Measurements from ENCODE around the gene ACTA1.

Gene ACTA1

GRCh38 chr1:229438021-229438420 is 4.1 kb upstream of the ACTA1 start:
- Histone ChIP-seq H3K36me3 (ENCODE audit: control insufficient read depth, low read depth, low read length) (peaks cover 24% of the 10 kb centered on the region), H3K27ac (ENCODE audit: low read length) (no peak overlapping the region), H3K4me3 (ENCODE audit: low read length) (no peak overlapping the region), H3K9ac (ENCODE audit: low read length) (no peak overlapping the region), H3K4me1 (ENCODE audit: control insufficient read depth, low read depth, low read length) (peaks cover 9% of the 10 kb centered on the region), H3K9me3 (ENCODE audit: control insufficient read depth, low read depth, low read length) (no peaks in the 10 kb centered on the region), H3K27me3 (ENCODE audit: control insufficient read depth, insufficient read depth, low read length) (peaks cover 32% of the 10 kb centered on the region)

DNA sequence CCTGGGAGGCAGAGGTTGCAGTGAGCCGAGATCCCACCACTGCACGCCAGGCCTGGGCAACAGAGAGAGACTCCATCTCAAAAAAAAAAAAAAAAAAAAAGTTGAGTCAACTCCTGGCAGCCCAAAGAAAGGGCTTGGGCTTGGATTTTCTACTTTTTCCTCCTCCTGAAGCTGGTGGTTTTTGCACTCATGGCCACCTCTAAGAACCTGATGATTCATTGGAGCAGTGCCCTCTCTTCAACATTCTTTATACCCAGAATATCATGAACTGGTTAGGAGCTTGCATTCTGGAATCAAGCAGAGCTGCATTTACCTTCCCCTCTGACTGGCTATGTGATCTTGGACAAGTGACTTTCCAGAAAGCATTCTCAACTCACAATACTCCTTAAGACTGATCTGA is 3.5 kb upstream of the ACTA1 start:
- peaks cover 9% of the 10 kb centered on the region for H3K4me1 ChIP-seq (ENCODE audit: control insufficient read depth, low read depth, low read length)
- H3K4me3 ChIP-seq (ENCODE audit: low read length), result no peak overlapping the region
- peaks cover 38% of the 10 kb centered on the region for H3K27me3 ChIP-seq (ENCODE audit: control insufficient read depth, insufficient read depth, low read length)
- no peak overlapping the region for H3K9ac ChIP-seq (ENCODE audit: low read length)
- no peak overlapping the region for H3K27ac ChIP-seq (ENCODE audit: low read length)
- peaks cover 22% of the 10 kb centered on the region for H3K36me3 ChIP-seq (ENCODE audit: control insufficient read depth, low read depth, low read length)
- H3K9me3 ChIP-seq (ENCODE audit: control insufficient read depth, low read depth, low read length), result no peaks in the 10 kb centered on the region

GRCh38 chr1:229436201-229436600 is 2.3 kb upstream of the ACTA1 start:
- Histone ChIP-seq H3K27me3 (ENCODE audit: control insufficient read depth, insufficient read depth, low read length) (peaks cover 48% of the 10 kb centered on the region), H3K27ac (ENCODE audit: low read length) (no peak overlapping the region), H3K9me3 (ENCODE audit: control insufficient read depth, low read depth, low read length) (no peaks in the 10 kb centered on the region), H3K4me1 (ENCODE audit: control insufficient read depth, low read depth, low read length) (peaks cover 10% of the 10 kb centered on the region), H3K36me3 (ENCODE audit: control insufficient read depth, low read depth, low read length) (peaks cover 9% of the 10 kb centered on the region), H3K4me3 (ENCODE audit: low read length) (no peak overlapping the region), H3K9ac (ENCODE audit: low read length) (no peak overlapping the region)

DNA sequence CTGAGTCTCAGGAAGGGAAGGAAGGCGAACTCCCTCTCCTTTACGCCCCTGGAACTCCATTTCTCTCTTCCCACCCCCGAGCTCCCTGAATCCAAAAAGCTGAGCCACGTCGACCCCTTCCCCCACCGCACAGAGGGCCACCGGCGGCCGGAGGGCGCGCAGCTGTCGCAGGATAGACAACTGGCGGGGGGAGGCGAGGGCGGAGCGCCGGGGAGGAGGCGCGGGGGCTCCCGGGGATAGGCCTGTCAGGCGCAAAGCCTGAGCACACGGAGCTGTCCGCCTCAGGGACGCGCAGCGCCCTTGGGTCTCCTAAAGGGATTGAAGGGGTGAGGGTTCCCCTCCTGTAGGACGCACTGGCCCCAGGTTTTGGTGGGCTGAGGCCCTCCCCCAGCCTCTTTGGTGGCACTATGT is 752 bp upstream of the ACTA1 start:
- Histone ChIP-seq H3K36me3 (ENCODE audit: control insufficient read depth, low read depth, low read length) (no peaks in the 10 kb centered on the region), H3K27me3 (ENCODE audit: control insufficient read depth, insufficient read depth, low read length) (peaks cover 62% of the 10 kb centered on the region), H3K4me1 (ENCODE audit: control insufficient read depth, low read depth, low read length) (peaks cover 14% of the 10 kb centered on the region), H3K4me3 (ENCODE audit: low read length) (peak overlapping the region; percentile 63), H3K9me3 (ENCODE audit: control insufficient read depth, low read depth, low read length) (no peaks in the 10 kb centered on the region), H3K9ac (ENCODE audit: low read length) (no peak overlapping the region), H3K27ac (ENCODE audit: low read length) (no peak overlapping the region)

DNA sequence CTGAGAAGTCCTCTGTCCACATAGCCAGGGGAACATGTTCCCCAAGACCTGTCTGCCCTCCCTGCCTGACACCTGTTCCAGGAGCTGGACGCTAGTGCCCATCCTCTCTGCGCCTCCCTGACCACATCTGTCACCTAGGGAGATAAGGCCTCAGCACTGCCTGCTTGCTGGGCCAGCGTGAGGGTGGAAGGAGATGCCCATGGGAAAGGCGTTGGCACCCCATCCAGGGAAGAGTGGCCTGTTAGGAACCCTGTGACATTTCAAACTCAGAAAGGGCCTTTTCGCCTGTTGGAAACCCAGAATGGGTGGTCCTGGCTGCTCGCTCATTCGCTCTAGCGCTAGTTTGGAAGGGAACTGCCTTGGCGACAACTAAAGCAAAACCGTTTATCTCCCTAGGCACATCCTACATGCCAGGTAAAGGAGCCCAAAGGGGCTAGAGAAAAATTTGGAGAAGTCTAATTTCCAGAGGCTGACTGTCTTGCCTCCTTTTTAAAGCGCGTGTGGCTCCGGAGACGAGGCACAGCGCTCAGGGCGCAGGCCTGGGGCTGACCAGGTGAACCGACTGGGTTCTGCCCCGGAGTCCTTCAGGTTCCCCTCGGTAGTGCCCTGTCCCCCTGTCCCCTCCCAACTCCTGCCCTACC is 410 bp downstream of the ACTA1 start:
- H3K9me3 ChIP-seq (ENCODE audit: control insufficient read depth, low read depth, low read length), result no peaks in the 10 kb centered on the region
- no peaks in the 10 kb centered on the region for H3K36me3 ChIP-seq (ENCODE audit: control insufficient read depth, low read depth, low read length)
- H3K9ac ChIP-seq (ENCODE audit: low read length), result no peak overlapping the region
- peaks cover 62% of the 10 kb centered on the region for H3K27me3 ChIP-seq (ENCODE audit: control insufficient read depth, insufficient read depth, low read length)
- H3K4me3 ChIP-seq (ENCODE audit: low read length), result peak overlapping the region; percentile 63
- peaks cover 14% of the 10 kb centered on the region for H3K4me1 ChIP-seq (ENCODE audit: control insufficient read depth, low read depth, low read length)
- H3K27ac ChIP-seq (ENCODE audit: low read length), result no peak overlapping the region

GRCh38 chr1:229432905-229433304 is 989 bp downstream of the ACTA1 start:
- Histone ChIP-seq H3K4me3 (ENCODE audit: low read length) (no peak overlapping the region), H3K27me3 (ENCODE audit: control insufficient read depth, insufficient read depth, low read length) (peaks cover 62% of the 10 kb centered on the region), H3K27ac (ENCODE audit: low read length) (no peak overlapping the region), H3K4me1 (ENCODE audit: control insufficient read depth, low read depth, low read length) (peaks cover 14% of the 10 kb centered on the region), H3K9ac (ENCODE audit: low read length) (no peak overlapping the region), H3K36me3 (ENCODE audit: control insufficient read depth, low read depth, low read length) (no peaks in the 10 kb centered on the region), H3K9me3 (ENCODE audit: control insufficient read depth, low read depth, low read length) (no peaks in the 10 kb centered on the region)

GRCh38 chr1:229432116-229432461 is 1.8 kb downstream of the ACTA1 start:
- Histone ChIP-seq H3K36me3 (ENCODE audit: control insufficient read depth, low read depth, low read length) (no peaks in the 10 kb centered on the region), H3K9me3 (ENCODE audit: control insufficient read depth, low read depth, low read length) (no peaks in the 10 kb centered on the region), H3K27me3 (ENCODE audit: control insufficient read depth, insufficient read depth, low read length) (peaks cover 62% of the 10 kb centered on the region), H3K9ac (ENCODE audit: low read length) (no peak overlapping the region), H3K4me3 (ENCODE audit: low read length) (no peak overlapping the region), H3K4me1 (ENCODE audit: control insufficient read depth, low read depth, low read length) (peaks cover 14% of the 10 kb centered on the region), H3K27ac (ENCODE audit: low read length) (no peak overlapping the region)

- Histone ChIP-seq H3K27me3 (ENCODE audit: control insufficient read depth, insufficient read depth, low read length) (peaks cover 62% of the 10 kb centered on the region), H3K4me3 (ENCODE audit: low read length) (peak overlapping the region; percentile 40), H3K27ac (ENCODE audit: low read length) (no peak overlapping the region), H3K4me1 (ENCODE audit: control insufficient read depth, low read depth, low read length) (peaks cover 14% of the 10 kb centered on the region), H3K36me3 (ENCODE audit: control insufficient read depth, low read depth, low read length) (no peaks in the 10 kb centered on the region), H3K9me3 (ENCODE audit: control insufficient read depth, low read depth, low read length) (no peaks in the 10 kb centered on the region), H3K9ac (ENCODE audit: low read length) (no peak overlapping the region)
Measured at GRCh38 chr1:229431284-229432115, 2.4 kb downstream of the ACTA1 start.

DNA sequence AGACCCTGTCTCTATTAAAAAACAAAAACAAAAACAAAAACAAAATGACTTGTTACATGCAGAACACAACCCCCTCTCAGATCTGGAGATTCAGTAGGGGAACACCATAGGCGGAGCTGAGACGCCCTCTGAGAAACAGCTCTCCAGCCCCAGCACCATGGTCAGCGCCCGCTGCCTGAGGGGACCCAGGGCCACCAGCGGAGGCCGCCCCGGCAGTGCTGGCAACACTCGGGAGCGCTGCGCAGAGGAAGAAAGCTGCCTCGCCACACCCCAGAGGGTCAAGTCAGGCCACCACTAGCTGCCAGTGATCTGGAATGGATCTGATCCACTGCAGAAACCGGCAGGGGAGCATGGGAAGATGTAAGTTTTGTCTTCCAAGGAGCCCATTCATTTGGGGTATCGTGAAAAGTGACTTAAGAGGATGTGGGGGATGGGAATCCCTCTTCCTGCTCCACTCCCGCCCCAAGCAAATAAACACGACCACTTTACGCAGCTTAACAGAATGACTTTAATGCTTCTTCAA is 3.1 kb downstream of the ACTA1 start:
- no peaks in the 10 kb centered on the region for H3K9me3 ChIP-seq (ENCODE audit: control insufficient read depth, low read depth, low read length)
- no peaks in the 10 kb centered on the region for H3K36me3 ChIP-seq (ENCODE audit: control insufficient read depth, low read depth, low read length)
- H3K9ac ChIP-seq (ENCODE audit: low read length), result no peak overlapping the region
- H3K4me3 ChIP-seq (ENCODE audit: low read length), result peak overlapping the region; percentile 40
- peaks cover 58% of the 10 kb centered on the region for H3K27me3 ChIP-seq (ENCODE audit: control insufficient read depth, insufficient read depth, low read length)
- H3K4me1 ChIP-seq (ENCODE audit: control insufficient read depth, low read depth, low read length), result peaks cover 14% of the 10 kb centered on the region
- no peak overlapping the region for H3K27ac ChIP-seq (ENCODE audit: low read length)

GRCh38 chr1:229428256-229428655 is 5.6 kb downstream of the ACTA1 start:
- Histone ChIP-seq H3K4me1 (ENCODE audit: control insufficient read depth, low read depth, low read length) (peaks cover 5% of the 10 kb centered on the region), H3K9ac (ENCODE audit: low read length) (no peak overlapping the region), H3K27ac (ENCODE audit: low read length) (no peak overlapping the region), H3K36me3 (ENCODE audit: control insufficient read depth, low read depth, low read length) (no peaks in the 10 kb centered on the region), H3K4me3 (ENCODE audit: low read length) (no peak overlapping the region), H3K27me3 (ENCODE audit: control insufficient read depth, insufficient read depth, low read length) (peaks cover 32% of the 10 kb centered on the region), H3K9me3 (ENCODE audit: control insufficient read depth, low read depth, low read length) (no peaks in the 10 kb centered on the region)

DNA sequence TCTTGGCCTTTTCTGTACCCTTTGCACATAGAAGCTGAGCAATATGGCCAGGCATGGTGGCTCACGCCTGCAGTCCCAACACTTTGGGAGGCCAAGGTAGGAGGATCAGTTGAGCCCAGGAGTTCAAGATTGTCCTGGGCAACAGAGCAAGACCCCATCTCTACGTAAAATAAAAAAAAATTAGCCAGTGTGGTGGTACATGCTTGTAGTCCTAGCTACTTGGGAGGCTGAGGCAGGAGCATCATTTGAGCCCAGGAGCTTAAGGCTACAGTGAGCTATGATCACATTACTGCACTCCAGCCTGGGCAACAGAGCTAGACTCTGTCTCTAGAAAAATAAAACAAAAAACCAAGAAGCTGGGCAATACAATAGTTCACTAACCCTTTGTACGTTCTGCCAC is 6.3 kb downstream of the ACTA1 start:
- peaks cover 5% of the 10 kb centered on the region for H3K4me1 ChIP-seq (ENCODE audit: control insufficient read depth, low read depth, low read length)
- H3K9me3 ChIP-seq (ENCODE audit: control insufficient read depth, low read depth, low read length), result no peaks in the 10 kb centered on the region
- H3K9ac ChIP-seq (ENCODE audit: low read length), result no peak overlapping the region
- H3K4me3 ChIP-seq (ENCODE audit: low read length), result no peak overlapping the region
- H3K27me3 ChIP-seq (ENCODE audit: control insufficient read depth, insufficient read depth, low read length), result peaks cover 25% of the 10 kb centered on the region
- H3K27ac ChIP-seq (ENCODE audit: low read length), result no peak overlapping the region
- no peaks in the 10 kb centered on the region for H3K36me3 ChIP-seq (ENCODE audit: control insufficient read depth, low read depth, low read length)

All from iPS-18a (cell line).